H9 (cell line): ENCODE results near the gene HOGA1. TPM values are rescaled to one million over a fixed set of nuclear protein-coding genes. Genes with fewer than 3 reads are reported as not detected.

Experiments
- DNase-seq: peaks from one replicate; pipeline ENCODE4 v3.0.0-alpha.2; 2017
- H2AFZ ChIP-seq: one replicate; pipeline ENCODE4 v1.6.1; 2013; ENCODE audit warnings: mild to moderate bottlenecking, low read length, control low read depth, moderate library complexity
- H2AK5ac ChIP-seq: 2 replicates; pipeline ENCODE4 v1.6.1; 2013; ENCODE audit warnings: low read length, control low read depth, mixed read lengths; ENCODE audit not compliant: insufficient read length
- H2BK120ac ChIP-seq: one replicate; pipeline ENCODE4 v1.6.1; 2013; ENCODE audit warnings: low read depth, mild to moderate bottlenecking, low read length, control low read depth, inconsistent platforms; ENCODE audit not compliant: poor library complexity, severe bottlenecking
- H2BK12ac ChIP-seq: 2 replicates; pipeline ENCODE4 v1.6.1; 2013; ENCODE audit warnings: low read length, control low read depth, mixed read lengths, low read depth; ENCODE audit not compliant: insufficient read length
- H2BK15ac ChIP-seq: 2 replicates; pipeline ENCODE4 v1.6.1; 2013; ENCODE audit warnings: low read depth, low read length, control low read depth
- H2BK20ac ChIP-seq: one replicate; pipeline ENCODE4 v1.6.1; 2013; ENCODE audit warnings: low read depth, mild to moderate bottlenecking, low read length, control low read depth, inconsistent platforms; ENCODE audit not compliant: poor library complexity, severe bottlenecking
- H2BK5ac ChIP-seq: 2 replicates; pipeline ENCODE4 v1.6.1; 2013; ENCODE audit warnings: low read length, control low read depth, mixed read lengths; ENCODE audit not compliant: insufficient read length
- H3K14ac ChIP-seq: 2 replicates; pipeline ENCODE4 v1.6.1; 2013; ENCODE audit warnings: low read length, control low read depth; ENCODE audit not compliant: insufficient read depth
- H3K18ac ChIP-seq: 2 replicates; pipeline ENCODE4 v1.6.1; 2013; ENCODE audit warnings: low read depth, mild to moderate bottlenecking, mixed read lengths, low read length, control low read depth; ENCODE audit not compliant: insufficient read length
- H3K23ac ChIP-seq: 2 replicates; pipeline ENCODE4 v1.6.1; 2013; ENCODE audit warnings: low read length, control low read depth, mixed read lengths, low read depth; ENCODE audit not compliant: insufficient read length
- H3K23me2 ChIP-seq: 2 replicates; pipeline ENCODE4 v1.6.1; 2013; ENCODE audit warnings: low read depth, mild to moderate bottlenecking, mixed read lengths, low read length, control low read depth; ENCODE audit not compliant: insufficient read length, poor library complexity, severe bottlenecking
- H3K27ac ChIP-seq: 2 replicates; pipeline ENCODE4 v1.5.1; 2013; ENCODE audit warnings: low read length, control low read depth, mixed read lengths, low read depth; ENCODE audit not compliant: insufficient read length
- H3K27me3 ChIP-seq: 2 replicates; pipeline ENCODE4 v1.6.1; 2013; ENCODE audit warnings: low read length, control low read depth, inconsistent platforms; ENCODE audit not compliant: insufficient read depth
- H3K4ac ChIP-seq: 2 replicates; pipeline ENCODE4 v1.6.1; 2013; ENCODE audit warnings: low read depth, mild to moderate bottlenecking, control low read depth, inconsistent platforms, low read length, moderate library complexity
- H3K4me1 ChIP-seq: 2 replicates; pipeline ENCODE4 v1.6.1; 2013; ENCODE audit warnings: low read length, control low read depth, inconsistent platforms; ENCODE audit not compliant: insufficient read depth
- H3K4me2 ChIP-seq: 2 replicates; pipeline ENCODE4 v1.6.1; 2013; ENCODE audit warnings: low read length, control low read depth, mixed read lengths; ENCODE audit not compliant: insufficient read length, insufficient read depth
- H3K56ac ChIP-seq: 2 replicates; pipeline ENCODE4 v1.6.1; 2013; ENCODE audit warnings: low read depth, mild to moderate bottlenecking, mixed read lengths, low read length, control low read depth; ENCODE audit not compliant: insufficient read length
- H3K79me1 ChIP-seq: 2 replicates; pipeline ENCODE4 v1.6.1; 2013; ENCODE audit warnings: low read depth, mild to moderate bottlenecking, moderate library complexity, low read length, control low read depth, inconsistent platforms; ENCODE audit not compliant: insufficient read depth, poor library complexity, severe bottlenecking
- H3K79me2 ChIP-seq: 2 replicates; pipeline ENCODE4 v1.6.1; 2013; ENCODE audit warnings: low read length, control low read depth, inconsistent platforms; ENCODE audit not compliant: insufficient read depth
- H3K9ac ChIP-seq: 2 replicates; pipeline ENCODE4 v1.6.1; 2013; ENCODE audit warnings: low read length, control low read depth, mixed read lengths; ENCODE audit not compliant: insufficient read length; ENCODE audit errors: extremely low read depth
- H3K9me3 ChIP-seq: one replicate; pipeline ENCODE4 v1.6.1; 2013; ENCODE audit warnings: low read depth, low read length, inconsistent platforms; ENCODE audit not compliant: control insufficient read depth
- H3T11ph ChIP-seq: one replicate; pipeline ENCODE4 v1.6.1; 2013; ENCODE audit warnings: mild to moderate bottlenecking, low read length, control low read depth, inconsistent platforms
- H4K20me1 ChIP-seq: one replicate; pipeline ENCODE4 v1.6.1; 2013; ENCODE audit not compliant: control insufficient read depth, insufficient read length, insufficient read depth
- H4K5ac ChIP-seq: 2 replicates; pipeline ENCODE4 v1.6.1; 2013; ENCODE audit warnings: low read depth, mild to moderate bottlenecking, mixed read lengths, low read length, control low read depth; ENCODE audit not compliant: insufficient read length
- H4K8ac ChIP-seq: replicated peaks from 2 replicates; pipeline ENCODE4 v1.6.1; 2013; ENCODE audit warnings: low read length, control low read depth, mixed read lengths, low read depth; ENCODE audit not compliant: insufficient read length
- H4K91ac ChIP-seq: 2 replicates; pipeline ENCODE4 v1.6.1; 2013; ENCODE audit warnings: low read depth, mild to moderate bottlenecking, moderate library complexity, mixed read lengths, low read length, control low read depth; ENCODE audit not compliant: insufficient read length
- H3K27ac Mint-ChIP-seq, 3 experiments: 2 replicates in 2 of 3; 3 replicates in 1 of 3; pipeline ENCODE4 v1.8.0; 2020 to 2021; ENCODE audit warnings: mixed read lengths in 3 of 3, mild to moderate bottlenecking in 1 of 3, moderate library complexity in 1 of 3
- H3K27me3 Mint-ChIP-seq: 2 replicates; pipeline ENCODE4 v1.8.0; 2021; ENCODE audit warnings: low read depth, mild to moderate bottlenecking, moderate library complexity, mixed read lengths
- H3K36me3 Mint-ChIP-seq, 3 experiments: 2 replicates in 2 of 3; 3 replicates in 1 of 3; pipeline ENCODE4 v1.8.0; 2020 to 2021; ENCODE audit warnings: low read depth in 3 of 3, mixed read lengths in 3 of 3; ENCODE audit not compliant: insufficient read depth in 1 of 3
- H3K4me1 Mint-ChIP-seq, 2 experiments: 2 replicates each; pipeline ENCODE4 v1.8.0; 2020; ENCODE audit warnings: mixed read lengths in 2 of 2
- H3K4me3 Mint-ChIP-seq, 2 experiments: 2 replicates in 1 of 2; 3 replicates in 1 of 2; pipeline ENCODE4 v1.8.0; 2020 to 2021; ENCODE audit warnings: mild to moderate bottlenecking in 2 of 2, mixed read lengths in 2 of 2, moderate library complexity in 1 of 2
- H3K9me3 Mint-ChIP-seq, 2 experiments: 2 replicates in 1 of 2; 3 replicates in 1 of 2; pipeline ENCODE4 v1.8.0; 2020; ENCODE audit warnings: mild to moderate bottlenecking in 2 of 2, mixed read lengths in 2 of 2, moderate library complexity in 1 of 2
- CTCF ChIP-seq: fragments of 200-600 bp; sonication (generic); conservative IDR thresholded peaks from 3 replicates; pipeline ENCODE4 v1.8.0; 2021; ENCODE audit warnings: antibody characterized with exemption, mild to moderate bottlenecking
- WGBS: extraction: QIAGEN DNeasy Blood & Tissue Kit; methylation state at CpG from one replicate; pipeline ENCODE4 v1.1.7; 2013; ENCODE audit warnings: missing lambda C conversion rate, low lambda C conversion rate, mixed read lengths; ENCODE audit not compliant: insufficient read length; ENCODE audit errors: extremely low coverage; 5-methylcytosine and 5-hydroxymethylcytosine counted together
- total RNA-seq: library from RNA; stranded (reverse); gene quantifications from 2 replicates; pipeline ENCODE4 v1.2.1, GENCODE V29; 2021

HOGA1 gene
- total RNA-seq, 1 experiment from 2014 or later: 0.79 TPM

- Histone ChIP-seq H3K23me2 (no peaks in the 10 kb centered on the region), H3K18ac (no peak overlapping the region), H4K8ac (no peak overlapping the region), H3K79me2 (no peaks in the 10 kb centered on the region), H4K20me1 (no peaks in the 10 kb centered on the region), H3T11ph (no peak overlapping the region), H3K9ac (no peak overlapping the region), H3K4me2 (no peak overlapping the region), H3K4ac (no peak overlapping the region), H3K56ac (no peak overlapping the region), H2BK12ac (no peak overlapping the region), H3K27ac (no peak overlapping the region), H2BK20ac (no peak overlapping the region), H2BK5ac (no peak overlapping the region), H3K27me3 (no peaks in the 10 kb centered on the region), H2BK120ac (no peak overlapping the region), H3K9me3 (no peaks in the 10 kb centered on the region), H3K4me1 (no peaks in the 10 kb centered on the region), H2BK15ac (no peak overlapping the region), H4K91ac (no peak overlapping the region), H2AK5ac (no peak overlapping the region), H4K5ac (no peak overlapping the region), H3K79me1 (no peaks in the 10 kb centered on the region), H3K14ac (no peak overlapping the region), H2AFZ (no peak overlapping the region), H3K23ac (no peak overlapping the region)
- DNase-seq: no peak
- peaks cover 8 to 13% of the 10 kb centered on the region in 2 experiments for H3K4me1 Mint-ChIP-seq
- TF ChIP-seq CTCF: no peak
- no peaks in the 10 kb centered on the region for H3K27me3 Mint-ChIP-seq
- H3K27ac Mint-ChIP-seq: peak overlapping the region in 2 of 3 experiments; percentile 45 to 51; a peak in 2 of 7 replicates
- no CpG with 5 or more reads among the region's 5 CpGs for WGBS
- no peaks in the 10 kb centered on the region for H3K36me3 Mint-ChIP-seq
- no peak overlapping the region for H3K4me3 Mint-ChIP-seq
- H3K9me3 Mint-ChIP-seq: no peaks in the 10 kb centered on the region
These were observed 23.0 kb downstream of the HOGA1 start for GRCh38 chr10:97607095-97607636.
